ENCODE results near the gene EFCAB11.

- no peak for TF ChIP-seq RAD21 (IDR thresholded peaks at IDR 0.05; ENCODE audit: low read length)
- TF ChIP-seq CTCF (conservative IDR thresholded peaks at IDR 0.05; ENCODE audit: low read depth, low read length), result no peak
- TF ChIP-seq MAFK (IDR thresholded peaks at IDR 0.05; ENCODE audit: low read depth, low read length), result no peak
- TF ChIP-seq FOS (IDR thresholded peaks at IDR 0.05; ENCODE audit: low read depth, low read length), result no peak
- no peak for TF ChIP-seq USF2 (IDR thresholded peaks at IDR 0.05; ENCODE audit: low read depth, low read length)
- no peak for TF ChIP-seq RCOR1 (IDR thresholded peaks at IDR 0.05; ENCODE audit: insufficient replicate concordance, low read length)
- no peak for TF ChIP-seq SMC3 (IDR thresholded peaks at IDR 0.05; ENCODE audit: low read depth, low read length)
- no peak for TF ChIP-seq CHD1 (IDR thresholded peaks at IDR 0.05; ENCODE audit: low read depth, low read length)
- no peak for TF ChIP-seq MXI1 (IDR thresholded peaks at IDR 0.05; ENCODE audit: borderline replicate concordance, low read depth, low read length)
- no peak for TF ChIP-seq CEBPB (IDR thresholded peaks at IDR 0.05; ENCODE audit: low read depth, low read length)
- TF ChIP-seq MAZ (IDR thresholded peaks at IDR 0.05; ENCODE audit: borderline replicate concordance, low read depth, low read length), result no peak
- TF ChIP-seq POLR2A (IDR thresholded peaks at IDR 0.05; ENCODE audit: low read depth, low read length), result no peak
- TF ChIP-seq BHLHE40 (IDR thresholded peaks at IDR 0.05; ENCODE audit: low read depth, low read length), result no peak
Observed at GRCh38 chr14:89844508-89844907, 110.0 kb downstream of the EFCAB11 start.
